GM23338 (cell line): ENCODE data around the gene PTPN18. TPM values are rescaled to one million over a fixed set of nuclear protein-coding genes. Genes with fewer than 3 reads are reported as not detected.

Experiments used
- ATAC-seq: fragments of 200-7000 bp; cut with Tn5 transposase; 3 replicates; pipeline ENCODE4 v1.9.1; 2020
- DNase-seq: peaks from one replicate; pipeline ENCODE4 v3.0.0-alpha.2; 2015; ENCODE audit warnings: low spot score
- H2AFZ ChIP-seq: fragments of 200-600 bp; sonication (generic); 2 replicates; pipeline ENCODE4 v1.8.0; 2016; ENCODE audit warnings: antibody characterized with exemption, mild to moderate bottlenecking, moderate library complexity
- H3F3A ChIP-seq: fragments of 200-600 bp; sonication (generic); replicated peaks from 2 replicates; pipeline ENCODE4 v1.8.0; 2017; ENCODE audit warnings: antibody characterized with exemption, mixed run types, low read depth
- H3K27ac ChIP-seq: fragments of 200-600 bp; sonication (generic); 2 replicates; pipeline ENCODE4 v1.6.1; 2016; ENCODE audit warnings: low read depth
- H3K27me3 ChIP-seq: fragments of 200-600 bp; sonication (generic); 2 replicates; pipeline ENCODE4 v1.8.0; 2016; ENCODE audit warnings: mild to moderate bottlenecking, mixed run types, moderate library complexity; ENCODE audit not compliant: insufficient read depth
- H3K36me3 ChIP-seq: fragments of 200-600 bp; sonication (generic); 2 replicates; pipeline ENCODE4 v1.8.0; 2016; ENCODE audit warnings: mild to moderate bottlenecking; ENCODE audit not compliant: insufficient read depth
- H3K4me1 ChIP-seq: fragments of 200-600 bp; sonication (generic); 2 replicates; pipeline ENCODE4 v1.8.0; 2016; ENCODE audit warnings: mild to moderate bottlenecking, moderate library complexity; ENCODE audit not compliant: insufficient read depth
- H3K4me2 ChIP-seq: fragments of 200-600 bp; sonication (generic); 2 replicates; pipeline ENCODE4 v1.7.1; 2017; ENCODE audit warnings: mixed run types
- H3K4me3 ChIP-seq: fragments of 200-600 bp; sonication (generic); 2 replicates; pipeline ENCODE4 v1.6.1; 2016; ENCODE audit warnings: mixed run types
- H3K79me2 ChIP-seq: fragments of 200-600 bp; sonication (generic); replicated peaks from 2 replicates; pipeline ENCODE4 v1.8.0; 2017; ENCODE audit warnings: mild to moderate bottlenecking; ENCODE audit not compliant: insufficient read depth
- H3K9me2 ChIP-seq: fragments of 200-600 bp; sonication (generic); 2 replicates; pipeline ENCODE4 v1.8.0; 2017; ENCODE audit not compliant: insufficient read depth
- H4K20me1 ChIP-seq: fragments of 200-600 bp; sonication (generic); replicated peaks from 2 replicates; pipeline ENCODE4 v1.8.0; 2017; ENCODE audit warnings: mild to moderate bottlenecking; ENCODE audit not compliant: insufficient read depth
- H3K27ac Mint-ChIP-seq: 2 replicates; pipeline ENCODE4 v1.8.0; 2020; ENCODE audit warnings: inconsistent platforms, mild to moderate bottlenecking, moderate library complexity, mixed read lengths
- H3K27me3 Mint-ChIP-seq: 3 replicates; pipeline ENCODE4 v1.8.0; 2022; ENCODE audit warnings: low read depth, mild to moderate bottlenecking, moderate library complexity, mixed read lengths, inconsistent platforms; ENCODE audit not compliant: insufficient read depth, poor library complexity
- H3K36me3 Mint-ChIP-seq: 3 replicates; pipeline ENCODE4 v1.8.0; 2021; ENCODE audit warnings: low read depth, mild to moderate bottlenecking, inconsistent platforms, moderate library complexity, mixed read lengths
- H3K4me1 Mint-ChIP-seq: 3 replicates; pipeline ENCODE4 v1.8.0; 2020; ENCODE audit warnings: mild to moderate bottlenecking, inconsistent platforms, mixed read lengths
- H3K4me3 Mint-ChIP-seq: 3 replicates; pipeline ENCODE4 v1.8.0; 2021; ENCODE audit warnings: moderate library complexity, mild to moderate bottlenecking, inconsistent platforms, mixed read lengths
- H3K9me3 Mint-ChIP-seq: 3 replicates; pipeline ENCODE4 v1.8.0; 2020; ENCODE audit warnings: moderate library complexity, mild to moderate bottlenecking, inconsistent platforms, mixed read lengths
- CREB1 ChIP-seq: fragments of 250-450 bp; sonication (Bioruptor Pico); IDR thresholded peaks from 2 replicates; pipeline ENCODE4 v1.5.0; 2020; ENCODE audit warnings: low read depth, mild to moderate bottlenecking, moderate library complexity
- CTCF ChIP-seq, 2 experiments: fragments of 200-600 bp in 1 of 2; sonication (generic) in 1 of 2; conservative IDR thresholded peaks; 2 replicates each; pipeline versions ENCODE4 v1.5.1 to v1.6.1; 2016 to 2017; ENCODE audit warnings: antibody characterized with exemption in 2 of 2, low read depth in 2 of 2, mild to moderate bottlenecking in 2 of 2, moderate library complexity in 1 of 2
- ETS1 ChIP-seq: IDR thresholded peaks from 2 replicates; pipeline ENCODE4 v1.6.1; 2016; ENCODE audit warnings: antibody characterized with exemption
- EZH2 ChIP-seq: fragments of 200-600 bp; sonication (generic); IDR thresholded peaks from one replicate; pipeline ENCODE4 v1.8.0; 2017; ENCODE audit warnings: antibody characterized with exemption, mild to moderate bottlenecking, low read depth; ENCODE audit not compliant: unreplicated experiment
- EZH2phosphoT487 ChIP-seq: fragments of 200-600 bp; sonication (generic); IDR thresholded peaks from one replicate; pipeline ENCODE4 v1.8.1; 2018; ENCODE audit warnings: antibody characterized with exemption; ENCODE audit not compliant: unreplicated experiment
- JUNB ChIP-seq: IDR thresholded peaks from one replicate; pipeline ENCODE4 v1.6.1; 2016; ENCODE audit warnings: antibody characterized with exemption; ENCODE audit not compliant: unreplicated experiment
- NANOG ChIP-seq: IDR thresholded peaks from 2 replicates; pipeline ENCODE4 v1.6.1; 2016; ENCODE audit warnings: antibody characterized with exemption, borderline replicate concordance
- POLR2AphosphoS5 ChIP-seq: IDR thresholded peaks from 2 replicates; pipeline ENCODE4 v1.6.1; 2016; ENCODE audit warnings: antibody characterized with exemption, low read depth
- REST ChIP-seq: IDR thresholded peaks from one replicate; pipeline ENCODE4 v1.6.1; 2018; ENCODE audit warnings: antibody characterized with exemption; ENCODE audit not compliant: unreplicated experiment
- STAT1 ChIP-seq: IDR thresholded peaks from one replicate; pipeline ENCODE4 v1.6.1; 2016; ENCODE audit warnings: antibody characterized with exemption; ENCODE audit not compliant: unreplicated experiment
- ZNF114 ChIP-seq: fragments of 250-450 bp; sonication (Bioruptor Pico); IDR thresholded peaks from 2 replicates; pipeline ENCODE4 v1.5.0; 2020; ENCODE audit warnings: mild to moderate bottlenecking, moderate library complexity
- ZNF331 ChIP-seq: fragments of 250-450 bp; sonication (Bioruptor Pico); IDR thresholded peaks from 2 replicates; pipeline ENCODE4 v1.5.0; 2020; ENCODE audit warnings: low read depth, mild to moderate bottlenecking, moderate library complexity
- ZNF462 ChIP-seq: fragments of 250-450 bp; sonication (Bioruptor Pico); IDR thresholded peaks from 2 replicates; pipeline ENCODE4 v1.5.0; 2020; ENCODE audit warnings: mild to moderate bottlenecking, moderate library complexity
- polyA plus RNA-seq: library from polyadenylated mRNA; unstranded; fragments of >200 nt; fragmentation: Nextera tagmentation; extraction: Ambion mirVana; gene quantifications from 2 replicates; pipeline ENCODE4 v1.2.1, GENCODE V29; 2016
- total RNA-seq: library from RNA; depleted of rRNA; stranded (reverse); fragments of >200 nt; shearing (Covaris generic); gene quantifications from 2 replicates; pipeline ENCODE4 v1.2.3, GENCODE V29; 2014

The PTPN18 gene
- total and polyA plus RNA-seq, 2 experiments from 2014 or later, result 10.1 to 10.9 TPM

- ATAC-seq, result no peak
- Mint-ChIP-seq H3K27ac (no peak overlapping the region), H3K9me3 (no peaks in the 10 kb centered on the region), H3K36me3 (peaks cover 2% of the 10 kb centered on the region; the same call in 1 of the 3 replicates), H3K4me1 (peaks cover 13% of the 10 kb centered on the region), H3K27me3 (peaks cover 27% of the 10 kb centered on the region), H3K4me3 (peak overlapping the region; percentile 79; the same call in 2 of the 3 replicates)
- H3K79me2 ChIP-seq, result no peaks in the 10 kb centered on the region
- H3K27ac ChIP-seq, result no peak overlapping the region
- no peak overlapping the region for H2AFZ ChIP-seq
- peaks cover 38% of the 10 kb centered on the region for H3K27me3 ChIP-seq
- no peaks in the 10 kb centered on the region for H3K9me2 ChIP-seq
- H3F3A ChIP-seq, result no peaks in the 10 kb centered on the region
- no peak for DNase-seq
- no peak overlapping the region for H3K4me3 ChIP-seq
- no peaks in the 10 kb centered on the region for H3K4me1 ChIP-seq
- peaks cover 5% of the 10 kb centered on the region for H4K20me1 ChIP-seq
- TF ChIP-seq REST (no peak), ZNF114 (no peak), POLR2AphosphoS5 (no peak), ZNF331 (CRISPR knock-in tag) (no peak), CREB1 (CRISPR knock-in tag) (no peak), JUNB (no peak), EZH2phosphoT487 (no peak), CTCF (conservative IDR thresholded peaks at IDR 0.05; ENCODE audit: low read depth in 2 of 2) (no peak), STAT1 (no peak), NANOG (no peak), EZH2 (no peak), ZNF462 (CRISPR knock-in tag) (no peak), ETS1 (no peak)
- no peaks in the 10 kb centered on the region for H3K36me3 ChIP-seq
- H3K4me2 ChIP-seq, result no peak overlapping the region
Measured at GRCh38 chr2:130354139-130354428, 1.8 kb upstream of the PTPN18 start.
